AG10803 (cell line): ENCODE measurements around the gene HS3ST1.

Experiments used
- DNase-seq: peaks from one replicate; pipeline ENCODE4 v3.0.0; 2010; ENCODE audit warnings: low read depth
- H3K4me3 ChIP-seq: 2 replicates; pipeline ENCODE4 v1.5.1; 2011; ENCODE audit warnings: mild to moderate bottlenecking, low read length, control low read depth
- TF ChIP-seq, protein P1 (sequence below): conservative IDR thresholded peaks from 2 replicates; pipeline ENCODE4 v1.5.1; 2011; ENCODE audit warnings: mild to moderate bottlenecking, low read length, control low read depth, inconsistent platforms

Gene HS3ST1

GRCh38 chr4:11426731-11427120, 2.0 kb downstream of the HS3ST1 start:
- TF ChIP-seq, protein P1, sequence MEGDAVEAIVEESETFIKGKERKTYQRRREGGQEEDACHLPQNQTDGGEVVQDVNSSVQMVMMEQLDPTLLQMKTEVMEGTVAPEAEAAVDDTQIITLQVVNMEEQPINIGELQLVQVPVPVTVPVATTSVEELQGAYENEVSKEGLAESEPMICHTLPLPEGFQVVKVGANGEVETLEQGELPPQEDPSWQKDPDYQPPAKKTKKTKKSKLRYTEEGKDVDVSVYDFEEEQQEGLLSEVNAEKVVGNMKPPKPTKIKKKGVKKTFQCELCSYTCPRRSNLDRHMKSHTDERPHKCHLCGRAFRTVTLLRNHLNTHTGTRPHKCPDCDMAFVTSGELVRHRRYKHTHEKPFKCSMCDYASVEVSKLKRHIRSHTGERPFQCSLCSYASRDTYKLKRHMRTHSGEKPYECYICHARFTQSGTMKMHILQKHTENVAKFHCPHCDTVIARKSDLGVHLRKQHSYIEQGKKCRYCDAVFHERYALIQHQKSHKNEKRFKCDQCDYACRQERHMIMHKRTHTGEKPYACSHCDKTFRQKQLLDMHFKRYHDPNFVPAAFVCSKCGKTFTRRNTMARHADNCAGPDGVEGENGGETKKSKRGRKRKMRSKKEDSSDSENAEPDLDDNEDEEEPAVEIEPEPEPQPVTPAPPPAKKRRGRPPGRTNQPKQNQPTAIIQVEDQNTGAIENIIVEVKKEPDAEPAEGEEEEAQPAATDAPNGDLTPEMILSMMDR = no peak
- DNase-seq = no peak
- H3K4me3 ChIP-seq = no peak overlapping the region

DNA sequence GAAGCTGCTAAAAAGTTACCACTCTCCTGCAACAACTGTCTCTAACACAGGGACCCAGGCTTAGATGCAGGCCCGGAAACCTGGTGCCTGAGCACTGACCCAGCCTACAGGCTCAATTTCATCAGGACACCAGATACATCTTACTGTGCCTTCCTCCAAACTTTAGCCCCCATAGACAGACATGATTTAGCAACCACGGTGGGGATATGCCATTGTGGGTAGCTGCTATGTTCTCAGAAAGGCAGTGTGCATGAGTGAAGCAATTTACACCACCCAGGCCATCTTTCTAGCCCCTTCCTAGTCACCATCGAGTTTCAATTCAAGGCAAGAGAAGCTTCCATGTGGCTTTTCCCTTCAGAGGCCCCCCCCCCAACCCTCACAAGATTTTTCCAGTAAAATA, 2.7 kb downstream of the HS3ST1 start:
- no peak for DNase-seq
- TF ChIP-seq, protein P1 = no peak
- H3K4me3 ChIP-seq = no peak overlapping the region

GRCh38 chr4:11424856-11425255, 3.8 kb downstream of the HS3ST1 start:
- TF ChIP-seq, protein P1 = no peak
- DNase-seq = no peak
- no peak overlapping the region for H3K4me3 ChIP-seq

DNA sequence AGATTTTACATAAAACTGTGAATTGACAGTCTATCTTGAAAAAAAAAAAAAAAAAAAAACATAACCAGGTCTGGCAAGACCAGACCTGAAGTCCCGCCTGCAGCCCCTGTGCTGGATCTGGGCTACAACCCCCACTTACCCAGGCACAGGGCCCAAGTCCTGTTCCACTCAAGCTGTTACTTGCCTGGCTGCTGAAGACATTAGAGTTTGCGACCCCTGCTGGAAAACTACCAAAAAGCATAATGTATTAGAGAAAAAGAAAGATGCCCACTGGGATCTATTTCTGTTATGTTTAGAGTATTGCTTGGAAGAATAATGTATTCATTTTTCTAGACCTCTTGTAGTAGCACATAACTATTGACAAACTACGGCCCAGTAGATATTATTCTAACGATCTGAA, 4.7 kb downstream of the HS3ST1 start:
- DNase-seq = no peak
- H3K4me3 ChIP-seq = no peak overlapping the region
- TF ChIP-seq, protein P1 = no peak

- no peak for DNase-seq
- TF ChIP-seq, protein P1 = no peak
These were observed 5.2 kb downstream of the HS3ST1 start for GRCh38 chr4:11423465-11423864.

GRCh38 chr4:11421116-11421515, 7.6 kb downstream of the HS3ST1 start:
- TF ChIP-seq, protein P1 = no peak
- H3K4me3 ChIP-seq = no peak overlapping the region
- DNase-seq = no peak

More at GRCh38 chr4:11423465-11423864, 5.2 kb downstream of the HS3ST1 start:
- H3K4me3 ChIP-seq = no peak overlapping the region

DNA sequence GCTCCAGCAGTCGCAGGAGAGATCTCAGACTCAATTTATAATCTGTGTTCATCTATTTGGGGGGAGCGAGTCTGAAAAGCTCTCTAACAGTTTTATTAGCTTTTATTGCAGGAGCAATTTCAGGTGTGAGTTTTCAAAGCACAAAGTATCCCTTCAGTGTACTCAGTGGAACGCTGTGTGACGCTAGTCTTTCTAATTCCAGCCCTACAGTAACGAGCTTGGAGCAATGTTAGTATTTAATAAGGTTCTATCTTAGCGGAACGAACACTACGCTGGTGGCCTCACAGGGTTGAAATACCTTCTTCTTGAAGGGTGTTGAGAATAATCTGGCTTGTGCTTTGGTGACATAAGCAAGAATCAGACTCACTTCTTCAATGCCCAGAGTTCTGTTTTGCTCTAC, 8.4 kb downstream of the HS3ST1 start:
- TF ChIP-seq, protein P1 = no peak
- no peak for DNase-seq
- no peak overlapping the region for H3K4me3 ChIP-seq
